ENCODE data around the gene CLSTN1. TPM values are rescaled to one million over a fixed set of nuclear protein-coding genes. Genes with fewer than 3 reads are reported as not detected.
A peak's percentile ranks its signal among the peaks of the same experiment; 100 is the strongest.

Gene CLSTN1
- total RNA-seq, 1 donor: 89.9 TPM

GRCh38 chr1:9735800-9736199 is 88.0 kb downstream of the CLSTN1 start:
- DNase-seq (ENCODE audit: low read depth in 2 of 3, low spot score in 2 of 3): no peak

DNA sequence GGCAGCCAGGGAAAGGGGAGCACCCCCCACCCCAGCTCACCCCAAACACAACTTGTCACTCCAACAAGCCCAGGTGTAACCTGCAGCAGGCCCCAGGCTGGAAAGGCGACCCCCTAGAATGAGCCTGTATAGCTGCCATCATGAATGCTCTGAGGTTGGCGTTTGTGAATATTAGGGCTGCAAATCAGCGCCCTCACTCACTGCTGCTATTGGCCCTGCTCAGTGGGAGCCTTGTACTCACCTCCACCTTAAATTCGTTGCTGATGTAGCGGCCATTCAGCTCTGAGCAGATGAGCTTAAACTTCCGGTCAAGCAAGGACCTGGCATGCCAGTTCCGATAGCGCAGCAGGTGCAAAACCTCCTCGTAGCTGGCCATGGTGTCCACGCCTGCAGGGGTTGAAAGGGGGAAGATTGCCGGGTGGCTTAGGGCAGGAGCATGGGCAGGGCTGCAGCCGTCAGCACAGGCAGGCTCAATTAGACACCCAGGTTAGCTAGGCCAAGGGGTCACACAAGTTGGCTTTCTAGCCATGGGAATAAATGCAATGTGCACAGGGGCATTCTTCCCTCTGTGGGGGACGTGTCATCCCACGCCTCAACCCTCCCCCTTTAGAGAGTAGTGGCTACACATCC is 90.5 kb downstream of the CLSTN1 start:
- DNase-seq (ENCODE audit: low read depth in 2 of 3, low spot score in 2 of 3): no peak

- no peak for DNase-seq (ENCODE audit: low read depth in 2 of 3, low spot score in 2 of 3)
These were observed 91.4 kb downstream of the CLSTN1 start for GRCh38 chr1:9732123-9732971.

DNA sequence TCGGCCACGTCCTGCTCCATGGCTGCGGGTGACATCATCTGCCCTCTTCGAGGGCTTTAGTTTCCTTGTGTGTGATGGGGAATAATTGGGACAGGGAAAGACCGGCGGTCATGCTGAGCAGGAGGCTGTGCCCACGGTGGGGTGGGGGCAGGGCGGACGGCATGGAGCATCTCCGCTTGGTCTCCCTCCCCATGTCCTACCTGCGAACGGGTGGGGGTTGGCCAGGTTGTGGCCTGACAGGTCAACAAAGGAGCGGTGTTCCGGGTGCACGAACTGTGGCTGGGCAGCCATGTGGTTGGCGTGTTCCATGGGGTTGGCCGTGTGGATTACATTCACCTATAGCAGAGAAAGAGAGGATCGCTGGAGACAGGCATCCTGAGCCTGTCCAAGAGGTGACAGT is 92.2 kb downstream of the CLSTN1 start:
- DNase-seq (ENCODE audit: low read depth in 2 of 3, low spot score in 2 of 3): no peak

DNA sequence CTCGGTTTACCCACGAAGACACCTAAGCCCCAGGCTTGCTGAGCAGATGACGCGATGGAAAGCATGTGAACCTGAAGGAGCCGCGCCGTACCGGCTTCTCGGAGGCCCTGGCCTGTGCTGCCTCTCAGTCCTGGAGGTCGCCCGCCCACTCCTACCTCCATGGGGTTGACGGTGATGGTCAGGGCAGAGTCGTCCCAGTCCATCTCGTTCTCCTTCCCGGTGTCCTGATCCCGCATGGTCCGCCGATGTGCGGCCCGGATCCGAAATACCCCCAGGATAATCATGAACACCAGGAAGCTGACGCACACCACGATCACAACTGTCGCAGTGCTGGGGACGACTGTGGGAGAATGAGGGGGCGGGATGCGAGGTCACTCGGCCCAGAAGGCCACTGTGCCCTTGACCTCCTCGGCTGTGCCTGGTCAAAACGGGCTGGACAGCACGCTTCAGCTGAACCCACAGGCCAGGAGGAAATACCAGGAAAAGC is 92.7 kb downstream of the CLSTN1 start:
- DNase-seq (ENCODE audit: low read depth in 2 of 3, low spot score in 2 of 3): no peak

- DNase-seq (ENCODE audit: low read depth in 2 of 3, low spot score in 2 of 3): no peak
These were observed 93.5 kb downstream of the CLSTN1 start for GRCh38 chr1:9730096-9730901.

- DNase-seq (ENCODE audit: low read depth in 2 of 3, low spot score in 2 of 3): no peak
These were observed 94.2 kb downstream of the CLSTN1 start for GRCh38 chr1:9729523-9729922.

DNA sequence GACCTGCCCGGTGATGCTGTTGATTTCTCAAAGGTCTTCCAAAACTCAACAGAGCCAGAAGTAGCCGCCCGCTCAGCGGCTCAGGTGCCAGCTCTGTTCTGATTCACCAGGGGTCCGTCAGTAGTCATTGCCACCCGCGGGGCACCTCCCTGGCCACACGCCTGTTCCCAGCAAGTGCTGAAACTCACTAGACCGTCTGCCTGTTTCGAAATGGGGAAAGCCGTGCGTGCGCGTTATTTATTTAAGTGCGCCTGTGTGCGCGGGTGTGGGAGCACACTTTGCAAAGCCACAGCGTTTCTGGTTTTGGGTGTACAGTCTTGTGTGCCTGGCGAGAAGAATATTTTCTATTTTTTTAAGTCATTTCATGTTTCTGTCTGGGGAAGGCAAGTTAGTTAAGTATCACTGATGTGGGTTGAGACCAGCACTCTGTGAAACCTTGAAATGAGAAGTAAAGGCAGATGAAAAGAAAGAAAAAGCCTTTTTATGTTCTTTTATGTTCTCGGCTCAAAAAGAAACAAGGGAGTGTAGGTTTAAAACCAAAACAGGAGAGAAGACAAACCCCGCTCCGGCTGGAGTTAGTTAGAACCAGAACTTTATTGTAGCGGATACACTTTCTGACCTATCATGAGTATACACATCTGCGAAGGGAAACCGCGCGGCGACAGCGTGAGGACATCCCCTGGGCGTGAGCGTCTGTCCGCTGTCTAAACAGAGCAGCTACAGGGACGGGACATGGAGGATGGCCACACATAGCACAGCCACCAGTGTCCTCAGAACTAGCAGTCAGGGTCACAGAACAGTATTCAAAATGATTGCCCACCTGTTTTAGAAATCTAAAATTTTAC is 95.1 kb downstream of the CLSTN1 start:
- DNase-seq (ENCODE audit: low read depth in 2 of 3, low spot score in 2 of 3): no peak

GRCh38 chr1:9726905-9727595 is 96.7 kb downstream of the CLSTN1 start:
- DNase-seq (ENCODE audit: low read depth in 2 of 3, low spot score in 2 of 3): no peak

DNA sequence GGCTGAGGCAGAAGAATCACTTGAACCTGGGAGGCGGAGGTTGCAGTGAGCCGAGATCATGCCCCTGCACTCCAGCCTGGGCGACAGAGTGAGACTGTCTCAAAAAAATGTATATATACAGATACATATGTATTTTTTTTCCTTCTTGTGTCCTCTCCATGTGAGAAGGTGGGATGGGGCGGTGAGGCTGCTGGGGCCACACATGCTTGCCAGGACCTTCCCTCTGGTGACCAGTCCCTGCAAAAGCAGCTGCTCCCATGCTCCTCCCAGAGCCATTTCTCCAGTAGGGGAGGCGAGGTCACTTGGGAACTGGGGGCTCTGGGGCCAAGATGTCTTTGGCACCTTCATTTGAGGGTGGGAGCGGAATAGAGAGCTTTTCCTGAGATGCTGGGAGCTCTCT is 97.4 kb downstream of the CLSTN1 start:
- DNase-seq (ENCODE audit: low read depth in 2 of 3, low spot score in 2 of 3): no peak

DNA sequence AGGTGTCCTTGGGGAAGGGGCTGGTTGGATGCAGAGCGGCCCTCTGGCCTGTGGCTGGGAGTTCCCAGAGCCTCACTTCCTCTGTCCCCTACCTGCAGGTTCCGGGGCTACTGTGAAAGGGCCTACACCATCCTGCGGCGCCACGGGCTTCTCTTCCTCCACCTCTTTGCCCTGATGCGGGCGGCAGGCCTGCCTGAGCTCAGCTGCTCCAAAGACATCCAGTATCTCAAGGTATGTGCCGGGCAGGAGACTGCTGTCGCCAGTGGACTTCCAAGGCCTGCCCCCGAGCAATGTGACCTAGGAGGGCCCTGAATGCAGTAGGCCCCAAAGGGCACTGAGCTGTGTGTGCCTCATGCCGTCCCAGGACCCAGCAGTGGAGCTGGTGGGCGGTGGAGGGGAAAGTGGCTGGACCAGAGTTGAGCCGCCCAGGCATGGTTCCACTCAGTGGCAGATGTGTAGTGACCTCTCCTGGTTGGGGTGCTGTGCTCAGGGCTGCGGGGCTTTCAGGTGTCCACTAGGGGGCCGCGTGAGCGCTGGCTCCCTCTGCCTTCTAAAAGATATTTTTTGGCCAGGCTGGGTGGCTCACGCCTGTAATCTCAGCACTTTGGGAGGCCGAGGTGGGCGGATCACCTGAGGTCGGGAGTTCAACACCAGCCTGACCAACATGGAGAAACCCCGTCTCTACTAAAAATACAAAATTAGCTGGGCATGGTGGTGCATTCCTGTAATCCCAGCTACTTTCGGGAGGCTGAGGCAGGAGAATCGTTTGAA is 98.9 kb downstream of the CLSTN1 start:
- peak in 2 of 3 donors; percentile 65 to 73 for DNase-seq (ENCODE audit: low read depth in 2 of 3, low spot score in 2 of 3)

GRCh38 chr1:9723926-9724325 is 99.8 kb downstream of the CLSTN1 start:
- no peak for DNase-seq (ENCODE audit: low read depth in 2 of 3, low spot score in 2 of 3)

DNA sequence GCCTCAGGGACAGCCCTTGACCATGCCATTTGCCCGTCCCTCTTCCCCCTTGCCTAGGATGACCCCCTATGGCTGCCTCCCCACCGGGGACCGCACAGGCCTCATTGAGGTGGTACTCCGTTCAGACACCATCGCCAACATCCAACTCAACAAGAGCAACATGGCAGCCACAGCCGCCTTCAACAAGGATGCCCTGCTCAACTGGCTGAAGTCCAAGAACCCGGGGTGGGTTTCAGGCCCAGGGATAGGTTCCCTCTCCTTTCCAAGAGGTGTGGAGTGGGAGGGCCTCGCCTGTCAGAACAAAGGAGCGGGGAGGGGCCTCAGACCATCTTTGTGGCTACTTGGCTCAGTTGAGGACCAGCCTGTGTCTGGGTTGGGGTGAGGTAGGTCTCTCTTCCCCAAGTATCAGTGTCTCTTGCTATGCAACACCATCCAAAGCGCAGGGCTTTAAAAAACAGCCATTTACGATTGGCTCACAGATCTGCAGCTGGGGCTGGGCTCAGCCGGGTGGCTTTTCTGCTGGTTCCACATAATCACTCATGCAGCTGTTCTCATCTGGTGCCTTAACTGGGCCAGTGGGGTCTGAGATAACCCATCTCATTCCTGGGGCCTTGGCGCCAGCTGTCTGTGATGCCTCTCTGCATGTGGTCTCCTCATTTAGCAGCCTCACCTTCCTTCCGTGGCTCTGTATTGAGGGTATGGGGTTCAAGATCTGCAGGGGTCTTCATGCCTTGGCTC is 100.5 kb downstream of the CLSTN1 start:
- no peak for DNase-seq (ENCODE audit: low read depth in 2 of 3, low spot score in 2 of 3)

- no peak for DNase-seq (ENCODE audit: low read depth in 2 of 3, low spot score in 2 of 3)
These were observed 101.4 kb downstream of the CLSTN1 start for GRCh38 chr1:9722378-9722749.

DNA sequence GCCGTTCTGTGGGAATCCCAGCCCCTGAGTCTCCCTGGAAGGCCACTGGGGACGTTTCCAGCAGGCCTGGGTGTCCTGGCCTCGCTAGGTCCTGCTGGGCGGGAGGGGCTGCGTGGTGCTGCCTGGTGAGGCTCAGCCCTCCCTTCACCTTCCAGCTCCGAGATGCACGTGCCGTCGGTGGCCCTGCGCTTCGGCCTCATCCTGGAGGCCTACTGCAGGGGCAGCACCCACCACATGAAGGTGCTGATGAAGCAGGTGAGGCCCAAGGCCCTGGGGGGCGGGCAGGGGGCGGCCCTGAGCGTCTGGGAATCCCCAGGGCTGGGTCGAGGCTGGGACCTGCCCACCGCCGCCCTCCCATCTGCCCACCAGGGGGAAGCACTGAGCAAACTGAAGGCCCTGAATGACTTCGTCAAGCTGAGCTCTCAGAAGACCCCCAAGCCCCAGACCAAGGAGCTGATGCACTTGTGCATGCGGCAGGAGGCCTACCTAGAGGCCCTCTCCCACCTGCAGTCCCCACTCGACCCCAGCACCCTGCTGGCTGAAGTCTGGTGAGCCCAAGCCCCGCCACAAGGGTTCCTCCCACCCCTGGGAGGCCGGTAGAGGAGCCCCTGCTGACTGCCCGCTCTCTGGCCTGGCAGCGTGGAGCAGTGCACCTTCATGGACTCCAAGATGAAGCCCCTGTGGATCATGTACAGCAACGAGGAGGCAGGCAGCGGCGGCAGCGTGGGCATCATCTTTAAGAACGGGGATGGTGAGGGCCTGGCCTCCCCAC is 102.0 kb downstream of the CLSTN1 start:
- DNase-seq (ENCODE audit: low read depth in 2 of 3, low spot score in 2 of 3): peak in 2 of 3 donors; percentile 63 to 69

- no peak for DNase-seq (ENCODE audit: low read depth in 2 of 3, low spot score in 2 of 3)
These were observed 102.8 kb downstream of the CLSTN1 start for GRCh38 chr1:9720785-9721605.
